NCI-H1436 (cell line): Measurements from ENCODE around the gene UFD1.

ENCODE experiments used
- DNase-seq: peaks from one replicate; lab custom pipeline; 2025; lab: John Stamatoyannopoulos, UW

UFD1 gene

GRCh38 chr22:19470010-19470409 is 9.0 kb downstream of the UFD1 start:
- DNase-seq = no peak

- DNase-seq = no peak
Measured at GRCh38 chr22:19469421-19469820, 9.6 kb downstream of the UFD1 start.

GRCh38 chr22:19467912-19468311 is 11.1 kb downstream of the UFD1 start:
- no peak for DNase-seq

GRCh38 chr22:19466848-19467752 is 11.9 kb downstream of the UFD1 start:
- DNase-seq = no peak

GRCh38 chr22:19466126-19466716 is 12.8 kb downstream of the UFD1 start:
- no peak for DNase-seq

GRCh38 chr22:19464975-19465374 is 14.0 kb downstream of the UFD1 start:
- DNase-seq = no peak

GRCh38 chr22:19464546-19464945 is 14.4 kb downstream of the UFD1 start:
- DNase-seq = no peak

GRCh38 chr22:19463491-19464469 is 15.2 kb downstream of the UFD1 start:
- no peak for DNase-seq

GRCh38 chr22:19463008-19463407 is 16.0 kb downstream of the UFD1 start:
- no peak for DNase-seq

- DNase-seq = no peak
Measured at GRCh38 chr22:19461506-19461905, 17.5 kb downstream of the UFD1 start.

- no peak for DNase-seq
Measured at GRCh38 chr22:19460036-19460435, 19.0 kb downstream of the UFD1 start.

- no peak for DNase-seq
Measured at GRCh38 chr22:19457828-19458428, 21.1 kb downstream of the UFD1 start.

GRCh38 chr22:19456541-19456940 is 22.5 kb downstream of the UFD1 start:
- no peak for DNase-seq

GRCh38 chr22:19455585-19456370 is 23.2 kb downstream of the UFD1 start:
- DNase-seq = no peak

- no peak for DNase-seq
Measured at GRCh38 chr22:19455033-19455432, 24.0 kb downstream of the UFD1 start.

GRCh38 chr22:19454156-19454555 is 24.8 kb downstream of the UFD1 start:
- no peak for DNase-seq

- no peak for DNase-seq
Measured at GRCh38 chr22:19453718-19454117, 25.3 kb downstream of the UFD1 start.

GRCh38 chr22:19451570-19451969 is 27.4 kb downstream of the UFD1 start:
- no peak for DNase-seq

- no peak for DNase-seq
Measured at GRCh38 chr22:19450363-19451175, 28.4 kb downstream of the UFD1 start.

- DNase-seq = no peak
Measured at GRCh38 chr22:19449422-19449767, 29.6 kb downstream of the UFD1 start.
